ENCODE measurements around the gene C1QTNF2.

The C1QTNF2 gene, protein sequence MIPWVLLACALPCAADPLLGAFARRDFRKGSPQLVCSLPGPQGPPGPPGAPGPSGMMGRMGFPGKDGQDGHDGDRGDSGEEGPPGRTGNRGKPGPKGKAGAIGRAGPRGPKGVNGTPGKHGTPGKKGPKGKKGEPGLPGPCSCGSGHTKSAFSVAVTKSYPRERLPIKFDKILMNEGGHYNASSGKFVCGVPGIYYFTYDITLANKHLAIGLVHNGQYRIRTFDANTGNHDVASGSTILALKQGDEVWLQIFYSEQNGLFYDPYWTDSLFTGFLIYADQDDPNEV

DNA sequence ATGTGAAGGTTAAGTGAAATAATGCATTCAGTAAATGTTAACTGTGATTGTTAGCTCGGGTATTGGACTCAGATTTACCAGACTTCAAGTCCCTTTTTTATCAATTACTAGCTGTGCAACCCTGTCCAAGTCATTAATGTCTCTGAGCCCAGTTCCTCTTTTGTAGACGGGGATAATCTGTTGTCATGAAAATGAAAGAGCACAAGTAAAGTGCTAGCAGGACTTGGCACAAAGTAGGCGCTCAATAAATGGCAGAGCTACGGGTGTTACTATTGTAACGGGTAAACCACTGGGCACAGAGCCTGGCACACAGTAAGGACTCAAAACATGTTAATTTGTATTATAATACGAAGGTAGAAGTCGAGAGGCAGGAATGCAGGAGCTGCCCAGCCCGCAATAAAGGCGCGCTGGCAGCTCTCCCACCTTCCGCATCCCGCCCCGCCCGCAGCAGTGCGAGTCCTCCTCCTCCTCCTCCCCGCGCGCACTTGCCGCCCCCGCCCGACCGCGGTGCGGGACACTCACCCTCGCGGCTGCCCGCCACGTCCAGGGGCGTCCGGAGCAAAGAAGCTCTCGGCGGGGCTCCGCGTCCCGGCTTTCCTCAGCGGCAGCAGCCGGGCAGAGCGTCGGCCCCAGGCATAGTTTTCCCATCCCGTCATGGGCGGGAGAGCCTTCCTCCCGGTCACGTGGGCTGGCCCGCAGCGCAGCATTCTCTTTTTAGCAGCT, at the start of gene C1QTNF2:
Gene C1QTNF2, minus strand, starts transcription at position 637 of the 723 bp plus-strand sequence. CDS start 15,615 bp downstream, outside the sequence.
- Mint-ChIP-seq H3K27me3 (peaks cover 61% of the 10 kb centered on the region), H3K4me1 (ENCODE audit: low read depth) (peaks cover 11% of the 10 kb centered on the region), H3K36me3 (ENCODE audit: low read depth) (no peaks in the 10 kb centered on the region), H3K27ac (no peak within 1 kb of the TSS), H3K9me3 (no peaks in the 10 kb centered on the region), H3K4me3 (peak within 1 kb of the TSS; percentile 74)
- intact Hi-C loops (cut with micrococcal nuclease), result no loop called here

DNA sequence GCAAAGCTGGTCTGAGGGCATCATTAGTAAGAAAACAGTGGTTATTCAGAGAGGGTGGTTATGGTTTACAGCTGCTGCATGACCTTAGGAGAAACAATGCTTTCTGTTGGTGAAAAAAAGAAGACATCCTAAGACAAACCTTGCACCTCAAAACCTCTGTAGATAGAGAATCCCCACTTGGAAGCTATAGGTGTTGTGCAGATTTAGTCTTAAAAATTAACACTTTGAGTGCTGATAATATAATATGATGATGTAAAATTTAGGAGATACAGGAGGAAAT, 49.8 kb upstream of the C1QTNF2 start:
- peaks cover 33% of the 10 kb centered on the region for H3K36me3 Mint-ChIP-seq (ENCODE audit: low read depth)
- H3K4me1 Mint-ChIP-seq (ENCODE audit: low read depth), result peaks cover 52% of the 10 kb centered on the region
- H3K9me3 Mint-ChIP-seq, result no peaks in the 10 kb centered on the region
- H3K27me3 Mint-ChIP-seq, result no peaks in the 10 kb centered on the region
- peak overlapping the region; percentile 96 for H3K27ac Mint-ChIP-seq
- intact Hi-C loops (cut with micrococcal nuclease), result loop anchor here (10.0 kb wide), 1 partner anchor 285 kb away; no protein-coding TSS in a partner anchor
- H3K4me3 Mint-ChIP-seq, result no peak overlapping the region

DNA sequence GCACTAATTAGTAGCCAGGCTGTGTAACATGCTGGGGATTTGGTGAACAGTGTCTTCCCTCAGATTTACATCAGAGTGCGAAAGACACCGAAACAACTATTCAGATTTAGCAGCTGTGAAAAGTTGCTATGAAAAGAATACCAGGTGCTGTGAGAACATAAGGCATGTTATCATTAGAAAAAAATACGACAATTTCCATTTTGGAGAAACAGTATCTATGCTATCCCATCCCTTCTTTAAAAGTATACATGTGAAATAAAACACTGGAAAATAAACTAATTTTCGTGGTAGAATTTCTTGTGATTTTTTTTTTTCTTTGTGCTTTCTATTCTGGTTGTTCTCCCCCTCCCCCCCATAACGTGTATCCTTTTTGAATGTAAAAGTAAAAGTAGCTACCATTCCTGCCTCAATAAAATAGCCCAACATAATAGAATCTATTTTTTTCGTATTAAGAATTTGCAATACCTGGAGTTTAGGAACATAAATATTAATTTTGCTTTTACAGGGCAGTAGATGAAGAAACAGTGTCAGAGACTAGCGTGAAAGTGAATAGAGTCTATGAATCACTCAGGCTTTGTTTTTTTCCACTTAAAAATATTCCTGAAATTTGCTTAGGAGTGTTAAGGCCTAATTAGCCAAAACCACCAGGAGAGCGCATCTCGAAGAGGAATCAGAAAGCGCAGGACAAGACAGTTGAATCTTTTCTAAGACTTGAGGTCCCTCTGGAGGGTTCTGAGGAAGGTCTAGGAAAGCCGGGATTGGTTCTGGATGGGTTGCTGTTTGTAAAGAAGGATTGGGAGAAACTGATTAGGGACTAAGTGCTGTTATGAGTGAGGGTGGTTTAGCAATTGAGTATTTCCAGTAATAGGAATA, 49.3 kb upstream of the C1QTNF2 start:
- intact Hi-C loops (cut with micrococcal nuclease), result loop anchor here (2.0 to 10.0 kb wide), 2 partner anchors 19 to 285 kb away; partner anchors contain the start of gene FAM200C
- no peaks in the 10 kb centered on the region for H3K9me3 Mint-ChIP-seq
- H3K36me3 Mint-ChIP-seq (ENCODE audit: low read depth), result peaks cover 38% of the 10 kb centered on the region
- H3K4me1 Mint-ChIP-seq (ENCODE audit: low read depth), result peaks cover 53% of the 10 kb centered on the region
- H3K4me3 Mint-ChIP-seq, result peak overlapping the region; percentile 99
- H3K27me3 Mint-ChIP-seq, result no peaks in the 10 kb centered on the region
- H3K27ac Mint-ChIP-seq, result peak overlapping the region; percentile 96

DNA sequence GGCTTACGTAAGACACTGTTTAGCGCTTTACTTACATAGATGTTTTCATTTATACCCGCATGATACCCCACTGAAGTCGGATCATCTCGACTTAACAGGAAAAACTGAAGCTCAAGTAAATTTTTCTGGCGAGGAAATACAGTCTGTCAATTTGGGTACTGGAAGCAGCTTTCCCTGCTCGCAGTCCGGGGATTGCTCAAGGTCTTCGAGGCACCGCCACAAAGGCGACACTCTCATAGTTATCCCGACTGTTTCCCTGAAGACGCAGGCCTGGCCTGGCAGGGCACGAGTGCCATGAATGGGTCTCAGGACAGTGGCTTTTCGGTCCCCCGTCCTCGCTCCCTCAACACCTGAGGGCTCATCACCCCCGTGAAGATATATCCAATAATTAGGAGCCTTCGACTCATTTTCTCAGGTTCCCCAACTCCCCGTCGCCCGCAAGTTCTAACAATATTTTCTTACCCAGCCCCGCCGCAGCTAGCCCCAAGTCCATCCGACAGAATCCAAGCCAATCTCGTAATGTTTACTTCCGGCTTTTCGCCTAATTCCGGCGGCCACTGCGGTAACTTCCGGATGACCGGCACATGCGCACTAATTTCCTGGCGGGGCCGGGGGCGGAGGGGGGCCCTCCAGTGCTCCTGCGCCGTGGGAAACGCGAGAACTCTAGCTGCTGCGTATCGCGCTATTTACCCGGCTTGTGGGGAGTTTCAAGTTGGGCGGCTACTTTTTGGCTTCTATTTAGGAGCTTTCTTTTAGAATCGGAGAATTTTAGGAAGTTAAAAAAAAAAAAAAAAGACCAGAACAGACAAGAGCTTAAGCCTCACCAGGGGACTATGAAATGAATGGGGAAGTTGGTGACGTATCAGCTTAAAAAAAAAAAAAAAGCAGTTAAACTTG, 48.4 kb upstream of the C1QTNF2 start, which contains the start of gene SLU7:
Gene SLU7, minus strand, starts transcription at position 521 of the 897 bp plus-strand sequence. CDS start 3,787 bp downstream, outside the sequence.
- peaks cover 46% of the 10 kb centered on the region for H3K36me3 Mint-ChIP-seq (ENCODE audit: low read depth)
- peaks cover 51% of the 10 kb centered on the region for H3K4me1 Mint-ChIP-seq (ENCODE audit: low read depth)
- no peaks in the 10 kb centered on the region for H3K27me3 Mint-ChIP-seq
- peak within 1 kb of the TSS; percentile 99 for H3K4me3 Mint-ChIP-seq
- intact Hi-C loops (cut with micrococcal nuclease), result loop anchor here (2.0 kb wide), 1 partner anchor 18 kb away; the partner anchor contains the start of gene FAM200C
- peak within 1 kb of the TSS; percentile 96 for H3K27ac Mint-ChIP-seq
- no peaks in the 10 kb centered on the region for H3K9me3 Mint-ChIP-seq

DNA sequence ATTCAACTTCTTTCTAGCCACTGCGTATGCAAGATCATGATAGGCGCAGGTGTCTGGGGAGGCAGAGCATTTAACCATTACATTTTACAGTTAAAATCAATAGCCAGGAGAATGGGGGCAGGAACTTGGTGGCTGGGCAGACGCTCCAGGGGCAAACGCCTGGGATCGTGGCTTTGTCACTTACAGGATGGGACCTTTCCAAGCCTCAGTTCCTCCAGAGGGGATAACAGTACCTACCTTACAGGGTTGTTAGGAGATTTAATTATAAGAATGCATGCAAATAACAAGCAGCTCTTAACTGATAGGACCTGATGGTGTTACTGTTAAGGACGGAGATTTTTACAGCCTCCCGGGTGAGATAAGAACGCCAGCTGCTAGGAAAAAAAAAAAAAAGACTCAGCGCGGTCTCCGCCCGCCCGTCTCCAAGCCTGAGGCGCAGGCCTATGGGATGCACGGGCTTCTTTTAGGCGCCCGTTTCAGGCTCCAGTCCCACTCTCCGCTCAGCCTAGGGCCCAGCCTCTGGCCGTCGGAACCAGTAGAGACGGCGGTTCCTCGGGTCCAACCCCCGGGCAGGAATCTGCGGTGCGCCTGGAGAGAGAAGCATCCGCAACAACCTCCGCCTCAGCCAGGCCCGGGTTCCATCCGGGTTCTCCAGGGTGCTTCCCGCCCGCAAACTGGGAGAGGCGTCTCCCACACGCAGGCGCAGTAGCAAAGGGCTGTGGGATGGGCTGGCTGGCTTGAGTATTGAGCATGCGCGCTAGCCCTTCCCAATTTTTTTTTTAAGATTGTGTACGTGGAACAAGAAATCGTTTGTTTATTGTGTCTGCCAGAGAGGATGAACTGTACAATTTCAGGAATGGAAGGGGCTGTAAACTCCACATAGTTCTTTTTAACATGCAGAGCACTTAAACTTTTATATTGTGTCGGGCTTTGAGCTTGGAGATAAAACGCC, 29.3 kb upstream of the C1QTNF2 start, which contains the start of gene FAM200C:
Gene FAM200C, minus strand, starts transcription at position 653 of the 952 bp plus-strand sequence. CDS start 4,564 bp downstream, outside the sequence.
- no peaks in the 10 kb centered on the region for H3K27me3 Mint-ChIP-seq
- intact Hi-C loops (cut with micrococcal nuclease), result loop anchor here (2.0 kb wide), 1 partner anchor 19 kb away; the partner anchor contains the start of gene SLU7
- H3K27ac Mint-ChIP-seq, result peak within 1 kb of the TSS; percentile 90
- H3K36me3 Mint-ChIP-seq (ENCODE audit: low read depth), result peaks cover 28% of the 10 kb centered on the region
- peak within 1 kb of the TSS; percentile 86 for H3K4me3 Mint-ChIP-seq
- H3K9me3 Mint-ChIP-seq, result no peaks in the 10 kb centered on the region
- H3K4me1 Mint-ChIP-seq (ENCODE audit: low read depth), result peaks cover 5% of the 10 kb centered on the region

DNA sequence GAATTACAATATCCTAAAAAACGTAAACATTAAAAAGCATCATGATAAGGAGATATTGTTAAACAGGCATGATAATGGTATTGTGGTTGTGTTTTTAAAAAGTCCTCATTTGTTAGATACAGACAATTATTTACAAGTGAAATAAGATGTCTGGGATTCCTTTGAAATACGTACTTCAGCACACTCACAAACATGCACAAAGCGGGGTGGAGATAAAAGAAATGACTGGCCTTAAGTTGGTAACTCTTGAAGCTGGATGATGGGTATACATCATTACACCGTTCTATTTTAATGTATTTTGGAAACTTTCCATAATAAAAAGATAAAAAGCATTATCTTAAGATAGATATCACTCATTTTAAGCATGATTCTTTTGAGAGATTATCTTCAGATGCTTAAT, 28.4 kb upstream of the C1QTNF2 start:
- H3K27ac Mint-ChIP-seq, result no peak overlapping the region
- peaks cover 20% of the 10 kb centered on the region for H3K36me3 Mint-ChIP-seq (ENCODE audit: low read depth)
- peaks cover 5% of the 10 kb centered on the region for H3K4me1 Mint-ChIP-seq (ENCODE audit: low read depth)
- peak overlapping the region; percentile 86 for H3K4me3 Mint-ChIP-seq
- H3K9me3 Mint-ChIP-seq, result no peaks in the 10 kb centered on the region
- no peaks in the 10 kb centered on the region for H3K27me3 Mint-ChIP-seq
- intact Hi-C loops (cut with micrococcal nuclease), result no loop called here

DNA sequence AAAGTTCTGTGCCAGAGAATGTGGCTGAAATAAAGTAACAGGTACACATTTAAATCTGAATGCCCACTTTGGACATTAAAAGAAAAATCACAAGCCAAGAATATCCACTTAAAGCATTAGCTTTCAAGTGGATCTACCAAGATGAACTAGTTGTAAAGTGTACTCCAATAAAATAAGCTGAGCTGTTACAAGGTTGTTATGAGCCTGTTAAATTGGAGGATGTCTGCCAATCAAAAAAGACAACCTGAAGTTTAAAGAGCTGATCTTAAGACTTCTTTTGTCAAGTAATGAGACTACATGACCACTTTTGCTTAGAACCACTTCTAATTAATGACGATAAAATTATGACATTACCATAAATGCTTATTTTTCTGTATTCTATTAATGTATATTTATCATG, 27.1 kb upstream of the C1QTNF2 start:
- Mint-ChIP-seq H3K4me1 (ENCODE audit: low read depth) (peaks cover 5% of the 10 kb centered on the region), H3K27me3 (no peaks in the 10 kb centered on the region), H3K4me3 (no peak overlapping the region), H3K36me3 (ENCODE audit: low read depth) (peaks cover 6% of the 10 kb centered on the region), H3K9me3 (no peaks in the 10 kb centered on the region), H3K27ac (no peak overlapping the region)
- intact Hi-C loops (cut with micrococcal nuclease), result no loop called here

DNA sequence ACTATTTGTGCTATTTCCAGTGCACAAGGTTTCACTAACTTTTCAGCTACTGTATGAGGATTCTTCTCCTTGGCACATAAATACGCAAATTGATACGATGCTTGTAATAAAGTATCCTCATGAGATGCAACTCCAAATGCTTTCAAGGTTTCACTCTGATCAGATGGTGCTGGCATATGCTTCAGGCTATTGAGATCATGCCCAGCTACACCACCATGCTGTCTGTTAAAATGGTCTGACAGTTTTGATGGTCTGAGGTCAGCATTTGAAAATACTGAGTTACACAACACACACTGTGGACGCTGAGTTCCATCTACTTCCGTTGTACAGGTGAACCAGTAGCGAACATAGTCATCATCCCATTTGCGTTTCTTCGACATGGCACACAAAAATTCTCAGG, 24.7 kb upstream of the C1QTNF2 start:
- Mint-ChIP-seq H3K27ac (no peak overlapping the region), H3K4me3 (no peak overlapping the region), H3K4me1 (ENCODE audit: low read depth) (peaks cover 2% of the 10 kb centered on the region), H3K9me3 (no peaks in the 10 kb centered on the region), H3K36me3 (ENCODE audit: low read depth) (no peaks in the 10 kb centered on the region), H3K27me3 (no peaks in the 10 kb centered on the region)
- intact Hi-C loops (cut with micrococcal nuclease), result no loop called here

DNA sequence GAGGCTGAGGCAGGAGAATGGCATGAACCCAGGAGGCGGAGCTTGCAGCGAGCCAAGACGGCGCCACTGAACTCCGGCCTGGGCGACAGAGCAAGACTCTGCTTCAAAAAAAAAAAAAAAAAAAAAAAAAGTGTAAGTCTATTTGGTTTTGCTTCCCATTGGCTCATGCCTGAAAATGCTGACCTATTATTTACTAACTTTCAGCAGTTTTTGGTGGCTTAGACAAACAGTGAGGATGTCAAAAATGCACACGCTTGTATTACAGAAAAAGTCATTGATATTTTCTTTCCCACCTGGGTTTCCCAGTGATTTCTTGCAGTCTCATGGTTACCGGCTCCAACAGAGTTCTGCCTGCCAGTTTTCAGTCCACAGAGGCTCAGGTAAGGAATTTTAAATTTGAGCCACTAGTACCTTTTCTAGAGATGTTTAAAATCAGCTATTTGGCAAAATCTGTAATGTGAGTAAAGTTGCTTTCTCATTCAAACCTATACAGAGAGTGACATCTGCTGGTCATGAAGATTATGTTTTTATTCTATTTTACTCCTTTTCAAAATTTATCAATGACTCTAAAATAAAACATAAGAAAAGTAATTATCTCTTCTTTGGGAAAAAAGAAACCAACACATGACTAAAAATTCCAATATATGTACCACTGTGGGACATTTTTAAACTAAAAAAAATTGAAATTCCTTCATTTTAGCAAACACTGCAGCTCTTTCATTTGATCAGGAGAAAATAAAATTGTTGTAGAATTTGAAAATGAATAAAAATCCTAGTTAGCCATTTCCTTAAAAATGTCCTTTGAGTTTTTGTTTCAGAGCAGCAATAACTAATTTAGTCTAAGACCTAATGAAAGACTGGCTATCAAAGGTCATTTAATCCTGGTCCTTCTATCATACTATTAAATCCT, 20.6 kb upstream of the C1QTNF2 start:
- Mint-ChIP-seq H3K9me3 (peaks cover 20% of the 10 kb centered on the region), H3K27ac (no peak overlapping the region), H3K4me3 (no peak overlapping the region), H3K4me1 (ENCODE audit: low read depth) (no peaks in the 10 kb centered on the region), H3K36me3 (ENCODE audit: low read depth) (no peaks in the 10 kb centered on the region), H3K27me3 (no peaks in the 10 kb centered on the region)
- intact Hi-C loops (cut with micrococcal nuclease), result loop anchor here (2.0 to 5.0 kb wide), 2 partner anchors 309 to 370 kb away; no protein-coding TSS in a partner anchor

DNA sequence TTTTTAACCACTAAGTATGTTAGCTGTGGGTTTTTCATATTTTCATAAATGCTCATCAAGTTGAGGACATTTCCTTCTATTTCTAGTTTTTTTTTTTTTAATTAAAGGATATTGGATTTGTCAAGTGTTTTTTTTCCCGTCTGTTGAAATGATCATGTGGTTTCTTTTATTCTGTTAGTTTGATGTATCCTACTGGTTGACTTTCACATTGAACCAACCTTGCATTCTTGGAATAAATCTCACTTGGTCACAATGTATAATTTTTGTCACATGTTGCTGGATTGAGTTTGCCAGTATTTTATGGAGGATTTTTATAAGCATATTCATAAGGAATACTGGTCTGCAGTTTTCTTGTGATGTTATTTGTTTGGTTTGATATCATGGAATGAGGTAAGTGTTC, 17.0 kb upstream of the C1QTNF2 start:
- Mint-ChIP-seq H3K4me3 (no peak overlapping the region), H3K4me1 (ENCODE audit: low read depth) (no peaks in the 10 kb centered on the region), H3K36me3 (ENCODE audit: low read depth) (no peaks in the 10 kb centered on the region), H3K9me3 (peaks cover 20% of the 10 kb centered on the region), H3K27ac (no peak overlapping the region), H3K27me3 (no peaks in the 10 kb centered on the region)
- intact Hi-C loops (cut with micrococcal nuclease), result no loop called here

DNA sequence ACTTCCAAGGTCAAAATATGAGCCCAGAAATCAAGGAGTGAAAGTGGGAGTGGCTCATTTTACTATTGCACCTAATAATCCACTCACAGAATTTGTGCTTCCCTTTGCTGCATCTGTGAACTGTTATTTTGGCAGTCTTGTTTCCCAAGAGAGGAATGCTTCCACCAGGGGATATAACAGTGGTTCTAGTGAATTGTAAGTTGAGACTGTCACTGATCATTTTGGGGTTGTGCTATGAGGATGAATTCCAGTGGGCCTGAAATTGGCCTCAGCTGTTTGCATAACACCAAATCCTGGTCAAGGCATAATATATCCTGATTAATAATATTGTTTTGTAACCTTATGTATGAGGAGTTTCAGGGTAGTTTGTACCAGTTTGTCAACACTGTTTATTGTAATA, 15.1 kb upstream of the C1QTNF2 start:
- Mint-ChIP-seq H3K9me3 (peaks cover 20% of the 10 kb centered on the region), H3K27ac (no peak overlapping the region), H3K36me3 (ENCODE audit: low read depth) (no peaks in the 10 kb centered on the region), H3K4me3 (no peak overlapping the region), H3K4me1 (ENCODE audit: low read depth) (no peaks in the 10 kb centered on the region), H3K27me3 (peaks cover 2% of the 10 kb centered on the region)
- intact Hi-C loops (cut with micrococcal nuclease), result no loop called here
